ENCODE results near the gene NCK2. TPM values are rescaled to one million over a fixed set of nuclear protein-coding genes. Genes with fewer than 3 reads are reported as not detected.

NCK2 gene
- total RNA-seq, 1 experiment from 2014 or later, result 26.7 TPM

- CTCF ChIA-PET, result no interaction called here
Measured at GRCh38 chr2:105849431-105850179, 104.9 kb downstream of the NCK2 start.

More at GRCh38 chr2:105849431-105850179, 104.9 kb downstream of the NCK2 start:
- no peak for DNase-seq (ENCODE audit: low read depth, low spot score)
- no peaks in the 10 kb centered on the region for H3K9me3 ChIP-seq (ENCODE audit: control insufficient read depth in 1 of 2, insufficient read depth in 1 of 2, low read depth in 1 of 2, low read length in 2 of 2)
- no peaks in the 10 kb centered on the region for H4K20me1 ChIP-seq (ENCODE audit: insufficient read depth)
- POLR2A ChIA-PET, result no interaction called here
- no peak overlapping the region for H3K27ac ChIP-seq (ENCODE audit: low read depth, low read length)
- RAD21 ChIA-PET (ENCODE audit: low non-redundant PET in 1 of 2, low total read pairs in 2 of 2, uncharacterized antibody in 2 of 2, unreplicated experiment in 2 of 2), result no interaction called here
- no peak overlapping the region for H2AFZ ChIP-seq (ENCODE audit: low read depth, low read length, poor library complexity, severe bottlenecking)
- H3K36me3 ChIP-seq (ENCODE audit: control insufficient read depth in 1 of 2, insufficient read depth in 2 of 2, low read length in 2 of 2), result no peaks in the 10 kb centered on the region
- H3K79me2 ChIP-seq (ENCODE audit: insufficient read depth, low read length), result 0 out of 2 replicates have a peak, but pooled peaks cover 11% of the 10 kb centered on the region
- H3K4me1 ChIP-seq (ENCODE audit: control insufficient read depth in 1 of 2, insufficient read depth in 2 of 2, low read length in 2 of 2), result peaks cover 31 to 41% of the 10 kb centered on the region in 2 experiments
- intact Hi-C loops (cut with micrococcal nuclease), result no loop called here
- no peak for ATAC-seq
- no peaks in the 10 kb centered on the region for H3K9me2 ChIP-seq (ENCODE audit: insufficient read depth)
- H3K4me3 ChIP-seq (replicated peaks in 1 of 2; ENCODE audit: low read depth in 1 of 2, low read length in 2 of 2), result no peak overlapping the region
- H3K4me2 ChIP-seq (ENCODE audit: low read length), result no peak overlapping the region
- no peaks in the 10 kb centered on the region for H3K27me3 ChIP-seq (ENCODE audit: insufficient read depth, low read length)
- H3K9ac ChIP-seq (ENCODE audit: low read length), result no peak overlapping the region
- TF ChIP-seq, protein P1, sequence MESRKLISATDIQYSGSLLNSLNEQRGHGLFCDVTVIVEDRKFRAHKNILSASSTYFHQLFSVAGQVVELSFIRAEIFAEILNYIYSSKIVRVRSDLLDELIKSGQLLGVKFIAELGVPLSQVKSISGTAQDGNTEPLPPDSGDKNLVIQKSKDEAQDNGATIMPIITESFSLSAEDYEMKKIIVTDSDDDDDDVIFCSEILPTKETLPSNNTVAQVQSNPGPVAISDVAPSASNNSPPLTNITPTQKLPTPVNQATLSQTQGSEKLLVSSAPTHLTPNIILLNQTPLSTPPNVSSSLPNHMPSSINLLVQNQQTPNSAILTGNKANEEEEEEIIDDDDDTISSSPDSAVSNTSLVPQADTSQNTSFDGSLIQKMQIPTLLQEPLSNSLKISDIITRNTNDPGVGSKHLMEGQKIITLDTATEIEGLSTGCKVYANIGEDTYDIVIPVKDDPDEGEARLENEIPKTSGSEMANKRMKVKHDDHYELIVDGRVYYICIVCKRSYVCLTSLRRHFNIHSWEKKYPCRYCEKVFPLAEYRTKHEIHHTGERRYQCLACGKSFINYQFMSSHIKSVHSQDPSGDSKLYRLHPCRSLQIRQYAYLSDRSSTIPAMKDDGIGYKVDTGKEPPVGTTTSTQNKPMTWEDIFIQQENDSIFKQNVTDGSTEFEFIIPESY (IDR thresholded peaks at IDR 0.05; ENCODE audit: extremely low read depth, insufficient replicate concordance, low read length), result no peak
- TF ChIP-seq CTCF (IDR thresholded peaks at IDR 0.05 in 2 of 3, conservative IDR thresholded peaks at IDR 0.05 in 1 of 3; ENCODE audit: borderline replicate concordance in 1 of 3, insufficient read depth in 1 of 3, low read depth in 2 of 3, low read length in 2 of 3), result no peak
- BruUV-seq (replicated peaks), result no TSS peak
